GM11168 (cell line): ENCODE results near the gene LKAAEAR1.

Experiments used
- in situ Hi-C: fragments of 300-500 bp; cut with MboI; formaldehyde crosslinking; loops from one replicate; pipeline ENCODE4 v1.12.0; 2022; ENCODE audit warnings: low sequenced_read_pairs; ENCODE audit not compliant: unreplicated experiment

Gene LKAAEAR1

GRCh38 chr20:64055396-64055892 is 28.8 kb downstream of the LKAAEAR1 start:
- in situ Hi-C loops, result no loop called here

GRCh38 chr20:64053841-64054661 is 30.1 kb downstream of the LKAAEAR1 start:
- in situ Hi-C loops, result no loop called here

GRCh38 chr20:64052987-64053840 is 31.0 kb downstream of the LKAAEAR1 start:
- in situ Hi-C loops, result no loop called here

- in situ Hi-C loops, result no loop called here
Measured at GRCh38 chr20:64052326-64052722, 31.9 kb downstream of the LKAAEAR1 start.

- in situ Hi-C loops, result no loop called here
Measured at GRCh38 chr20:64051561-64052325, 32.5 kb downstream of the LKAAEAR1 start.

- in situ Hi-C loops, result no loop called here
Measured at GRCh38 chr20:64051033-64051452, 33.2 kb downstream of the LKAAEAR1 start.

GRCh38 chr20:64050261-64051032 is 33.8 kb downstream of the LKAAEAR1 start:
- in situ Hi-C loops, result no loop called here

GRCh38 chr20:64049878-64050260 is 34.3 kb downstream of the LKAAEAR1 start:
- in situ Hi-C loops, result no loop called here

- in situ Hi-C loops, result no loop called here
Measured at GRCh38 chr20:64049060-64049877, 34.9 kb downstream of the LKAAEAR1 start, which contains the start of gene SOX18. SOX18 (minus strand) TSS chr20:64049639; CDS start chr20:64049516, 123 bp downstream.

GRCh38 chr20:64048402-64049044 is 35.7 kb downstream of the LKAAEAR1 start:
- in situ Hi-C loops, result no loop called here

- in situ Hi-C loops, result no loop called here
Measured at GRCh38 chr20:64047968-64048401, 36.2 kb downstream of the LKAAEAR1 start.

GRCh38 chr20:64047046-64047389 is 37.2 kb downstream of the LKAAEAR1 start:
- in situ Hi-C loops, result no loop called here

- in situ Hi-C loops, result no loop called here
Measured at GRCh38 chr20:64045346-64046011, 38.7 kb downstream of the LKAAEAR1 start.

- in situ Hi-C loops, result no loop called here
Measured at GRCh38 chr20:64044484-64045247, 39.5 kb downstream of the LKAAEAR1 start.

GRCh38 chr20:64043768-64044167 is 40.4 kb downstream of the LKAAEAR1 start:
- in situ Hi-C loops, result no loop called here

- in situ Hi-C loops, result no loop called here
Measured at GRCh38 chr20:64042054-64042781, 42.0 kb downstream of the LKAAEAR1 start.

GRCh38 chr20:64041781-64042053 is 42.5 kb downstream of the LKAAEAR1 start:
- in situ Hi-C loops, result no loop called here
